ENCODE measurements around the gene STAT5B.
"Not testable (repeated sequence)": the region's sequence is repeated elsewhere in the genome, so short reads cannot be mapped to it uniquely, and the experiment has no call there.

The STAT5B gene

GRCh38 chr17:42230225-42230624 lies 46.0 kb downstream of the STAT5B start:
- no peak for DNase-seq

DNA sequence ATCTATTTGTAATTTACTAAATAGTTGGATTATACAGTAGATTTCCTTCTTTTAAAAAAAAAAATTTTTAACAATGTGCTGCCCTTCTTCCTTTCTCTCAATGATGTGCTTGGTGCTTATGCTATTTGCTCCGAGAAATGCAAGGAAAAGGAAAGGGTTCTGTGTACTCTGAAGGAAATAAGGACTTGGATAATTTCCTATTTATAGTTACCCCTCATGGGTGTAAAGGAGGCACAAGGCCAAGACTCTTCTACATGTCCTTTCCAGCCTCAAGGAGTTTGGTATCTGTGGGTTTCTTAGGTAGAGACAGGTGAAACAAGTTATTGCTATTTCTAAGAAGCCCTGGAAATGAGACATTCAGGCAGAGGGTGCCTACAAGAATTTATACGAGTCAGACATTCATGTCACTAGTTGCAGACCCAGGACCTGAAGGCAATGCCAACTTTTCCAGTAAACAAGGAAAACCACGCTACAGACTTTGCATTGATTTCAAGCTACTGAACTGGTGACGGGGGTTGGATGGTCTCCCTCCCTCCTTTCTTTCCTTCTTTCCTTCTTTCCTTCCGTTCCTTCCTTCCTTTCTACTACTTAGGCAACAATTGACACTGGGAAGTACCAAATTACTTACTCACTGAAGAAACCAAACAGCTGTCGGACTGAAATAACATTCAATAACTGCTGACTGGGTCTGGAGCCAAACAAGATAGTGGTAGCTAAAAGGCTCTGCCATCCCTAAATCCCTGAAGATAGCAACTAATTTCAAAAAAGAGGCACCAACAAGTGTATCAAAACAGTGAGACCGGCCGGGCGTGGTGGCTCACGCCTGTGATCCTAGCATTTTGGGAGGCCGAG lies 48.1 kb downstream of the STAT5B start:
- DNase-seq, result no peak

GRCh38 chr17:42225646-42226045 lies 50.5 kb downstream of the STAT5B start:
- no peak for DNase-seq

- DNase-seq, result no peak
These were observed 51.5 kb downstream of the STAT5B start for GRCh38 chr17:42224651-42225050.

GRCh38 chr17:42221886-42222745 lies 54.1 kb downstream of the STAT5B start:
- DNase-seq, result peak; percentile 79

- DNase-seq, result not testable (repeated sequence)
These were observed 56.9 kb downstream of the STAT5B start for GRCh38 chr17:42219280-42219679.

- no peak for DNase-seq
These were observed 62.0 kb downstream of the STAT5B start for GRCh38 chr17:42214156-42214555.

DNA sequence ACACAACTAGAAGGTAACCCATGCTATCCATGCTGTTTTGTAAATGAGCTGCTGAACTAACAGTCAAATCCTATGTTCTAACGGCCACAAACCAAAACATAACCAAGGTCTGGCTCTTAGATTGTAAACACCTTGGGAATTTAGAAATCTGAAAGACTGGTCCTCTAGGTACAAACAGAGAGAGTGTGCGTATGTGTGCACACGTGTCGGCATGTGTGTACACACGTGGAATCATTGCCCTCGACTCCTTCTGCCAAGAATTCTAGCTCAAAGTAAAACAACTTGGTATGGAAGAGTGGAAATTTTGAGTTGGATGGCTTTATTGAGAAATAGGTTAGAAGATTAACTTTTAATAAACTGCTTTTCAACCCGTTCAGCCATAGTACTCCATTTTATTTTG lies 63.8 kb downstream of the STAT5B start:
- no peak for DNase-seq

GRCh38 chr17:42211921-42212341 lies 64.3 kb downstream of the STAT5B start:
- DNase-seq, result not testable (repeated sequence)

GRCh38 chr17:42210046-42210445 lies 66.1 kb downstream of the STAT5B start:
- DNase-seq, result no peak

DNA sequence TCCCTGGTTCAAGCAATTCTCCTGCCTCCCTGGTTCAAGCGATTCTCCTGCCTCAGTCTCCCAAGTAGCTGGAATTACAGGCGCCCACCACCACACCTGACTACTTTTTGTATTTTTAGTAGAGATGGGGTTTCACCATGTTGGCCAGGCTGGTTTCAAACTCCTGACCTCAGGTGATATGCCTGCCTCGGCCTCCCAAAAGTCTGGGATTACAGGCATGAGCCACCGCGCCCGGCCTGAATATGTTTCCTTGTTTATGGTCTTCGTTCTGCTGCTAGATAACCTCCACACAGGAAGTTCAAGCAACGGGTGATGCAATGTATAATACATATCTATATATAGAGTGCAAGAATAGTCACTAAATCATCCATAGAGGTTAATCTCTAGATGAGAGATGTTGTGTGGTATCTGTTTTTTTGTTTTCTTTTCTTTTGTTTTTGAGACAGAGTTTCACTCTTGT lies 70.0 kb downstream of the STAT5B start:
- DNase-seq, result not testable (repeated sequence)

DNA sequence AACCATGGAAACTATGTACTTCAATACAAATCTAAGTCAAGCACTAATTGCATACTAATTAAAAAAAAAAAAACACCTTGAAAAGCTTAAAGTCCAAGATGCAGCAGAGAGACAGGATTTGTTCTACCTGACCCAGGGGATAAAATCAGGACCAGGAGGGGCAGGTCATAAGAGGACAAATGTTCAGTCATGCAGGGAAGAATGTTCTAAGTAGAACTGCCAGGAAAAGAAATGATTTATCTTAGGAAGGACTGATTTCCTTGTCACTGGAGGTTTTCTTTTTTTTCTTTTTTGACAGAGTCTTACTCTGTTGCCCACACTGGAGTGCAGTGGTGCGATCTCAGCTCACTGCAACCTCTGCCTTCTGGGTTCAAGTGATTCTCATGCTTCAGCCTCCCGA lies 72.8 kb downstream of the STAT5B start:
- no peak for DNase-seq

GRCh38 chr17:42202696-42203095 lies 73.5 kb downstream of the STAT5B start:
- no peak for DNase-seq

DNA sequence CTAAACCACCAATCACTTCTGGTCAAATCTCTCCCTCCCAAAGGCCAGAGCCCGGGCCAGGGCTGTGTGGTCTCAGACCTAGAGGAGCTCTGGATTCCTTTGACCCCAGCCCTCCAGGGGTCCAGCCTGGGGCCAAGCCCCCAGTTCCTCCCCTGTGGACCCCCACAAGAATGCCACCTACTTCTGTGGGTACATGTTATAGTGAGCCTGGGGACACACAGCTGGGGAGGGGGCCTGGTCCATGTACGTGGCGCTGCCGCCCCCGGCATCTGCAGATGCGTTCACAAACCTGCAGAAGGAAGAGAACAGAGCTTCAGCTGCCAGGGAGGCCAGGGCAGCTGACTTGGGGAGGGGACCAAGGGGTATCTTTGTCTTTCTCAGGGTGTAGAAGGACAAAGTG lies 74.0 kb downstream of the STAT5B start:
- no peak for DNase-seq

DNA sequence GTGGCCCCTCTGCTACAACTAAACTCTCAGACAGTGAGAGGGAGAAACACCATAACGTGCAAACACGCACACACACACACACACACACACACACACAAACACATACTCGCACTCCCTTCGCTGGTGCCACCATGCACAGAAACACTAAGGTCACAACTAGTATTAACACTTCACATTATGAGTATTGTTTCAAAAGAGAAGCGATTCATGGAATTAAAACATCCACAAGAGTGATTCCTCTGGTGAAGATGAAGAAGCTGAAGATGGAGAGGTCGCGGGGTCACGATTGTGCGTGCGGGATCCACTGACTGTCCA lies 74.8 kb downstream of the STAT5B start:
- DNase-seq, result no peak

DNA sequence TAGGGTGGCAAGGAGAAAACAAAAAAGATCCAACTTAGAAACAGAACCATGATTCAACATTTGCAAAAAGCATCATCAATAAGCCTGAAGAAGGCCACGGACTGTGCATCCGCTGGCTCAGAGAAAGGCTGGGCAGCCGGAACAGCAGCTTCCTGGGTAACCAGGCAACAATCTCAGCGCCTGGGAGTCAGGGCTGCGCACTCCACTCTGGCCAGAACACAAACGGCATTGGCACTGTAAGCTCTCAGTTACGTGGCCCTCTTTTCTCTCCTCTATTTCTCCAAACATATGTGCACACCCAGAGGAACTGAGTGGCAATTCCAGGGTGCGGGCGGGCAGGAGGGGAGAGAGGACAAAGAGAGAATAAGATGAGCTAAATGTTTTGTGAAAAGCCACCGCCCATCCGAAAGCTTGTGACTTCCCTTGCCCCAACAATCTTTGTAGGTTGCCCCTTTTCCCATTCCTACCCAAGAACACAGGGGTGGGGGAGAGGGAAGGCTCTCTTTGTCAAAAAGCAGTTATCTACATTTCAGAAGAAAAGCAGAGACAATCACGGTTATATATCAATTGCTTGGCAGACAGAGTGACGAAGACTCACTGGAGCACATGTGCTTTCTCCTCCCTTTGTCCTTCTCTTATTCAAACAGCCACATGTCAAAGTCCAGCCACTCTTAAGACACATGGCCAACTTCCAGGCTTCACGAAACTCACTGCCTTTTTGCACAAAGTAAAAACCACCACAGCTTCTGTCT lies 75.3 kb downstream of the STAT5B start:
- DNase-seq, result no peak

DNA sequence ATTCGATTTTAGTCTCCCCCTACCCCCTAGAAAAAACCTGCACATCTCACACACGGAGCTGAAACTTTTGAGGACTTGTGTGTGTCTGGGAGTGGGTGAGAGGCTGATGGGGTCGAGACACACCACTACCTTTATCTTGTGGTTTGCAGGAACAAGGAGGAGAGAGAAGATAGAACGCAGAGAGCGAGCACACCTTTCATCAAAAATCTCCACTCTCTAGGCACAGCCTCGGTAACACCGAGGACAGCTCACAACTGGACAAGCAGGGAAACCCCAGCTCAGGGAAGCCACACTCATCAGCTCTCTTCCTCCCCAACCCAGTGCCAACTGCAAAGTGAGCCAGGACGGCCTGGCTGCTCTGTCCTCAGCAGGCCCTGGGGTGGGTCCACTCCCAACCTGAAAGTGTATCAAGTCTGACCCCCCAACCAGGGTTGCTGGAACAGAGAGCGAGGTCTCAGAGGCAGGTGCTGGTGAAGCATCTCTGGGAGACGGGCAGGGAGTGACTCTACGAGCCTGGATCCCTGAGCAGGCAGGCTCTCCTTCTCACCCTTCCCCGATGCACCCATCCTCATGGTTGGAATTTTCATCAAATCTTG lies 76.7 kb downstream of the STAT5B start:
- no peak for DNase-seq

DNA sequence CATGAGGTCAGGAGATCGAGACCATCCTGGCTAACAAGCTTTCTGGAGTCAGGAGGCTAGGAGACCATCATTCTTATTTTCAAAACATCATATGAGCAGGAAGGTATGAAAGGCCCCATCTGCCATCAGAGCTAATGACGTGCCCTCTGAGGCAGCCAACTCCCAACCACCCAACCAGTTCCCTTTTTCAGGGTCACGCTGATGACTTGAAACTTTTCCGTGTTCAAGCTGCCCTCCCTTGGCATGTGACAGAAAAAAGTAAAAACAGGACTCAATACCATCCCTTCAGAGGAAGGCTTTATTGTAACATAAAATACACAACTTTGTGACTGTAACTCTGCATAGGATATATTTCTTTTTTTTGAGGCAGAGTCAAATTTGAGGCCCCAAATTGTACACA lies 77.3 kb downstream of the STAT5B start:
- DNase-seq, result no peak

DNA sequence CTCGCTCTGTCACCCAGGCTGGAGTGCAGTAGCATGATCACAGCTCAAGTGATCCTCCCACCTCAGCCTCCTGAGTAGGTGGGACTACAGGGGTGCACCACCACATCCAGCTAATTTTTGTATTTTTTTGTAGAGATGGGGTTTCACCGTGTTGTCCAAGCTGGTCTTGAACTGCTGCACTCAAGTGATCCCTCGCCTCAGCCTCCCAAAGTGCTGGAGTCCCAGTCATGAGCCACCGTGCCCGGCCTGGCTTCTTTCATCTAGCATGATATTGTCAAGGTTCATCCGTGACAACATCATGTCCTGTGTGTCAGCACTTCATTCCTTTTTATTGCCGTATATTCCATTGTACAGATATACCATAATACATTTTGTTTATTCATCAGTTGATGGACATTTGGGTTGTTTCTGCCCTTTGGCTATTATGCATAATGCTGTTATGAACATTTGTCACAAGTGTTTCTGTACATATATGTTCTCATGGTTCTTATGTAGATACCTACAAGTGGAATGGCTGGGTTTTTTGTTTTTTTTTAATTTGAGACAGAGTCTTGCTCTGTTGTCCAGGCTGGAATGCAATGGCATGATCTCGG lies 78.5 kb downstream of the STAT5B start:
- DNase-seq, result no peak

DNA sequence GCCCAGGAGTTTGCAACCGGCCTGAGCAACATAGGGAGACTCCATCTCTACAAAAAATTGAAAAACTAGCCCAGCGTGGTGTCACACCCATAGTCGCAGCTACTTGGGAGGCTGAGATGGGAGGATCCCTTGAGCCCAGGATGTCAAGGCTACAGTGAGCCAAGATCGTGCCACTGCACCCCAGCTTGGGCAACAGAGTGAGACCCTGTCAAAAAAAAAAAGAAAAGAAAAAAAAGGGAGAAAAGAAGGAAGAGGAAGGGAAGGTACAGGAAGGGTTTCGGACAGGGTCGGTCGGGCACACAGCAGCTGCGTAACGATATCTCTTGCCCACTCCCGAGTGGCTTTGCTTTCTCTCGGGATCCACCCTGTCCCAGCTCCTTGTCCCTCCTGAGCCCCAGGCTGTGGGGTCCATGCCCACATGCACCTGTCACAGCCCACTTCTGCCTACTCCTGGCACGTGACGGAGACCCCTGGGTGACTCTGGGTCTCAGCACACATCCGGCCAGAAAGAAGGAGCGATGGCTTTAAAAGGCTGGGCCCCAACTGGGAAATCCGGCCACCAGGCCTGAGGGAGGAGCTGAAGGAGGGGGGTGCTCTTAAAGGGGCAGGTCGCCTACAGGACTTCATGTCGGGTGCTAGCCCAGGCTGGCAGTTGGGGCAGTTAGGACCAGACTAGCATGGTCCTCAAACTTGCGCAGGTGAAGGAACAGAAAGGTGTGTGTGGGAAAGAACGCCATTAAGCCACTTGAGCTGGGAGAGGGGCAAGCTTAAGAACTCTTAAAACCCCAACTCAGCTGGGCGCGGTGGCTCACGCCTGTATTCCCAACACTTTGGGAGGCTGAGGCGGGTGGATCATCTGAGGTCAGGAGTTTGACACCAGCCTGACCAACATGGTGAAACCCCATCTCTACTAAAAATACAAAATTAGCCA lies 82.0 kb downstream of the STAT5B start, which contains the start of gene GHDC:
GHDC (minus strand) TSS at position 526 of the 931 bp plus-strand sequence. CDS start 913 bp downstream, outside the sequence.
- DNase-seq, result peak; percentile 84

All from CD4-positive, alpha-beta T cell treated with Interleukin-17A for 4 hours (primary cell).